PC-3 (cell line): Measurements from ENCODE around the gene FBLN5. TPM values are rescaled to one million over a fixed set of nuclear protein-coding genes. Genes with fewer than 3 reads are reported as not detected.

ENCODE experiments used
- ATAC-seq: fragments of 200-7000 bp; cut with Tn5 transposase; 2 replicates; pipeline ENCODE4 v1.9.1; 2020; ENCODE audit warnings: mild to moderate bottlenecking, moderate library complexity
- BruUV-seq: library from RNA; stranded (reverse); fragments of 400-500 nt; replicated peaks from 2 replicates; lab custom pipeline; 2021; lab: Mats Ljungman, UMichigan
- CTCF ChIA-PET: fragments of 300-600 bp; sonication (Branson Sonifier 250); formaldehyde crosslinking; loops from one replicate; lab custom pipeline; 2022; ENCODE audit warnings: antibody characterized with exemption; lab: Charles Lee
- POLR2A ChIA-PET: fragments of 300-600 bp; sonication (Branson Sonifier 250); formaldehyde crosslinking; loops from one replicate; lab custom pipeline; 2022; ENCODE audit warnings: antibody characterized with exemption; ENCODE audit not compliant: unreplicated experiment; lab: Charles Lee
- DNase-seq: peaks from one replicate; pipeline ENCODE4 v3.0.0-alpha.2; 2015
- H2AFZ ChIP-seq: fragments of 300-600 bp; sonication (generic); 2 replicates; pipeline ENCODE4 v1.6.0; 2016; ENCODE audit warnings: antibody characterized with exemption, low read length
- H3F3A ChIP-seq: fragments of 300-600 bp; sonication (generic); one replicate; pipeline ENCODE4 v1.6.0; 2017; ENCODE audit warnings: antibody characterized with exemption, low read length, control low read depth, mild to moderate bottlenecking; ENCODE audit not compliant: unreplicated experiment
- H3K27ac ChIP-seq: fragments of 300-600 bp; sonication (generic); 2 replicates; pipeline ENCODE4 v1.5.1; 2016; ENCODE audit warnings: mild to moderate bottlenecking, low read length
- H3K27me3 ChIP-seq: fragments of 300-600 bp; sonication (generic); 2 replicates; pipeline ENCODE4 v1.6.1; 2016; ENCODE audit warnings: low read length, mixed read lengths
- H3K36me3 ChIP-seq: fragments of 300-600 bp; sonication (generic); 2 replicates; pipeline ENCODE4 v1.6.1; 2016; ENCODE audit warnings: low read depth, mixed run types, low read length, mixed read lengths
- H3K4me1 ChIP-seq: fragments of 300-600 bp; sonication (generic); 2 replicates; pipeline ENCODE4 v1.5.1; 2016; ENCODE audit warnings: low read length; ENCODE audit not compliant: insufficient read depth
- H3K4me2 ChIP-seq: fragments of 300-600 bp; sonication (generic); 2 replicates; pipeline ENCODE4 v1.6.0; 2016; ENCODE audit warnings: low read length
- H3K4me3 ChIP-seq: fragments of 300-600 bp; sonication (generic); 2 replicates; pipeline ENCODE4 v1.5.1; 2016; ENCODE audit warnings: mild to moderate bottlenecking, low read length, mixed read lengths
- H3K79me2 ChIP-seq: fragments of 300-600 bp; sonication (generic); 2 replicates; pipeline ENCODE4 v1.6.1; 2017; ENCODE audit warnings: low read length, mixed read lengths
- H3K9ac ChIP-seq: fragments of 300-600 bp; sonication (generic); 2 replicates; pipeline ENCODE4 v1.6.0; 2016; ENCODE audit warnings: mild to moderate bottlenecking, low read length
- H3K9me2 ChIP-seq: fragments of 300-600 bp; sonication (generic); replicated peaks from 2 replicates; pipeline ENCODE4 v1.6.1; 2016; ENCODE audit warnings: mixed run types, low read length, mixed read lengths
- H3K9me3 ChIP-seq: fragments of 300-600 bp; sonication (generic); 2 replicates; pipeline ENCODE4 v1.6.1; 2016; ENCODE audit warnings: low read length, mixed read lengths
- H4K20me1 ChIP-seq: fragments of 300-600 bp; sonication (generic); 2 replicates; pipeline ENCODE4 v1.6.1; 2016; ENCODE audit warnings: low read length, mixed read lengths
- CTCF ChIP-seq: fragments of 300-600 bp; sonication (generic); conservative IDR thresholded peaks from 2 replicates; pipeline ENCODE4 v1.5.1; 2017; ENCODE audit warnings: antibody characterized with exemption, low read depth, mild to moderate bottlenecking, low read length
- EZH2 ChIP-seq: fragments of 300-600 bp; sonication (generic); IDR thresholded peaks from one replicate; pipeline ENCODE4 v1.6.1; 2017; ENCODE audit warnings: antibody characterized with exemption, mild to moderate bottlenecking, low read length; ENCODE audit not compliant: unreplicated experiment
- EZH2phosphoT487 ChIP-seq: fragments of 300-600 bp; sonication (generic); IDR thresholded peaks from 2 replicates; pipeline ENCODE4 v1.6.1; 2018; ENCODE audit warnings: mild to moderate bottlenecking, antibody characterized with exemption, low read length, borderline replicate concordance
- intact Hi-C: fragments of 100-400 bp; cut with micrococcal nuclease; formaldehyde crosslinking; loops from 2 replicates; pipeline ENCODE4 v1.9.0; 2023
- total RNA-seq: library from RNA; depleted of rRNA; stranded (reverse); fragments of >200 nt; gene quantifications from 2 replicates; pipeline ENCODE4 v1.2.3, GENCODE V29; 2014

Gene FBLN5
- total RNA-seq, 1 experiment from 2014 or later: 0.58 TPM

DNA sequence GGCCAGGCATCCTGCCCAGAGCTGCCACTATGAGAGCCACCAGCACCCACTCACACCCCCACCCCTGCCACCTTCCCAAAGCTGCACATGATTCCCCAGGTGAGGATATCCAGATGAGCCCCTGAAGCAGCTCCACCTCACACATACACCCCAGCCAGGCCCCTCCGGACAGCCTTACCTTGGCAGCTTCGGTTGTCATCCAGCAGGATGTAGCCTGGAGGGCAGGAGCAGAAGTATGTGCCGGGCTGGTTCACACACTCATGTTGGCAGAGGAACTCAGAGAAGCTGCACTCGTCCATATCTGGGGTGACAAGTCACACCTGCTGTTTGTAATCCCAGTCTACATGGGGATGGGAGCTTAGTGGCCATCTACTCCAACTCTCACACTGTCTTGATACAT is 64.7 kb downstream of the FBLN5 start:
- CTCF ChIA-PET: no interaction called here
- H3K4me2 ChIP-seq: no peak overlapping the region

DNA sequence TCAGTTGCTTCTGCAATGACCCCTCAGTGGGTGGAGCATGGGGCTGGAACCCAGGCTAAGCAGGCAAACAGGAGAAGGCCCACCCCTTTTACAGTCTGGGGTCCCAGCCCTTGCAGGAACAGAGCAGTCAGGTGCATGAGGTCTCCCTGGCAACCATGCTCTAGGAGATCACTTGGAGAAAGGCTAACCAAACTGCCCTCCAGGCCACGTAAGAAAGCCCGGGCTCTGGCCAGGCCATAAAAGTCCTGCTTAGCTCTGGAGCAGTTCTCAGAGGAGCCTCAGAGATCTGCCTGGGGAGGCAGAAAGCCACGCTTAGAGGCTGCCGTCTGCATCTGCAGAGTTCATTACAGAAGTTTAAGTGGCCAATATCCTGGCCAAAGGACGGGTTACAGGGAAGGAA is 65.1 kb downstream of the FBLN5 start:
- POLR2A ChIA-PET: no interaction called here
- CTCF ChIA-PET: no interaction called here

More for the DNA sequence above, 64.7 kb downstream of the FBLN5 start:
- H3K27ac ChIP-seq: no peak overlapping the region
- intact Hi-C loops: no loop called here
- H3K27me3 ChIP-seq: no peaks in the 10 kb centered on the region
- no peaks in the 10 kb centered on the region for H3K36me3 ChIP-seq
- no peak overlapping the region for H2AFZ ChIP-seq
- H3F3A ChIP-seq: no peaks in the 10 kb centered on the region
- H3K79me2 ChIP-seq: no peaks in the 10 kb centered on the region
- H3K4me3 ChIP-seq: no peak overlapping the region
- H3K9ac ChIP-seq: no peak overlapping the region
- POLR2A ChIA-PET: no interaction called here
- BruUV-seq: no TSS peak
- DNase-seq (no peak), ATAC-seq (no peak)
- no peak for TF ChIP-seq CTCF
- TF ChIP-seq EZH2phosphoT487: no peak
- no peak for TF ChIP-seq EZH2
- no peaks in the 10 kb centered on the region for H3K9me3 ChIP-seq
- H4K20me1 ChIP-seq: no peaks in the 10 kb centered on the region
- no peaks in the 10 kb centered on the region for H3K9me2 ChIP-seq
- H3K4me1 ChIP-seq: peaks cover 5% of the 10 kb centered on the region

More for the DNA sequence above, 65.1 kb downstream of the FBLN5 start:
- no peaks in the 10 kb centered on the region for H3K36me3 ChIP-seq
- ATAC-seq: no peak
- no peak overlapping the region for H3K27ac ChIP-seq
- H4K20me1 ChIP-seq: no peaks in the 10 kb centered on the region
- H3K9ac ChIP-seq: no peak overlapping the region
- H3K27me3 ChIP-seq: no peaks in the 10 kb centered on the region
- no peaks in the 10 kb centered on the region for H3K9me2 ChIP-seq
- H3K4me2 ChIP-seq: no peak overlapping the region
- H3K9me3 ChIP-seq: no peaks in the 10 kb centered on the region
- no peaks in the 10 kb centered on the region for H3F3A ChIP-seq
- BruUV-seq: no TSS peak
- TF ChIP-seq EZH2phosphoT487 (no peak), CTCF (no peak), EZH2 (no peak)
- intact Hi-C loops: no loop called here
- DNase-seq: no peak
- no peaks in the 10 kb centered on the region for H3K79me2 ChIP-seq
- no peak overlapping the region for H3K4me3 ChIP-seq
- peaks cover 5% of the 10 kb centered on the region for H3K4me1 ChIP-seq
- no peak overlapping the region for H2AFZ ChIP-seq
